Vagina (tissue), 2 donors: ENCODE results near the gene TAB2.

Source experiments
- POLR2AphosphoS5 ChIP-seq, 2 donors: sonication (generic); formaldehyde crosslinking; IDR thresholded peaks; one replicate each; pipeline ENCODE4 v1.9.0; 2017; ENCODE audit warnings: antibody characterized with exemption in 2 of 2, mild to moderate bottlenecking in 2 of 2, low read depth in 1 of 2; ENCODE audit not compliant: insufficient read depth in 1 of 2
- TF ChIP-seq, protein P1 (sequence below), 3 experiments: fragments of 450-650 bp in 2 of 3; fragments of 200-600 bp in 1 of 3; sonication (generic) in 1 of 3; IDR thresholded peaks; one replicate each; pipeline ENCODE4 v1.5.1; 2017 to 2019; ENCODE audit warnings: antibody characterized with exemption in 3 of 3, mild to moderate bottlenecking in 2 of 3, moderate library complexity in 2 of 3

DNA sequence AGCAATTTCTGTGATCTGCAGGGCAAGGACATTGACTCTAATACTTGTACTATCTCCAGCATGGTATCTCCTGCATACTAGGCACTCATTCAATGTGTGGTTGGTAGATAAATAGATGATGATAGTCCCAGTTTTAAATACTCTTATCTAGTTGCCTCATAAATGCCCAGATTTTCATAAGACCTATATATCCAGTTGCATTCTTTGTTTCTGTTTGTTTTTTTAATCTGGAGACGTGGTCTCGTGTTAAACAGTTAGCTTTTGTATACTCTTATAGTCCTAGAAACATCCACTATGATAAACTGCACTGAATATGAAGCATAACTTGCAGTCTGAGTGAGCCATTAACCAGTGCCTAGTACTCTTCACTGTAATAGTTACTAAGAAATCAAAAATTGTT, 47.0 kb downstream of the TAB2 start:
- no peak for TF ChIP-seq POLR2AphosphoS5 (IDR thresholded peaks at IDR 0.05; ENCODE audit: insufficient read depth in 1 of 2, low read depth in 1 of 2)
- TF ChIP-seq, protein P1, sequence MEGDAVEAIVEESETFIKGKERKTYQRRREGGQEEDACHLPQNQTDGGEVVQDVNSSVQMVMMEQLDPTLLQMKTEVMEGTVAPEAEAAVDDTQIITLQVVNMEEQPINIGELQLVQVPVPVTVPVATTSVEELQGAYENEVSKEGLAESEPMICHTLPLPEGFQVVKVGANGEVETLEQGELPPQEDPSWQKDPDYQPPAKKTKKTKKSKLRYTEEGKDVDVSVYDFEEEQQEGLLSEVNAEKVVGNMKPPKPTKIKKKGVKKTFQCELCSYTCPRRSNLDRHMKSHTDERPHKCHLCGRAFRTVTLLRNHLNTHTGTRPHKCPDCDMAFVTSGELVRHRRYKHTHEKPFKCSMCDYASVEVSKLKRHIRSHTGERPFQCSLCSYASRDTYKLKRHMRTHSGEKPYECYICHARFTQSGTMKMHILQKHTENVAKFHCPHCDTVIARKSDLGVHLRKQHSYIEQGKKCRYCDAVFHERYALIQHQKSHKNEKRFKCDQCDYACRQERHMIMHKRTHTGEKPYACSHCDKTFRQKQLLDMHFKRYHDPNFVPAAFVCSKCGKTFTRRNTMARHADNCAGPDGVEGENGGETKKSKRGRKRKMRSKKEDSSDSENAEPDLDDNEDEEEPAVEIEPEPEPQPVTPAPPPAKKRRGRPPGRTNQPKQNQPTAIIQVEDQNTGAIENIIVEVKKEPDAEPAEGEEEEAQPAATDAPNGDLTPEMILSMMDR (IDR thresholded peaks at IDR 0.05): no peak
